Erythroblast (primary cell): ENCODE results near the gene DALRD3.

Source experiments
- GATA1 ChIP-seq: IDR thresholded peaks from 2 replicates; pipeline ENCODE4 v1.6.1; 2011; ENCODE audit warnings: low read depth, mild to moderate bottlenecking, control low read depth, low read length, moderate library complexity
- POLR2A ChIP-seq: IDR thresholded peaks from 2 replicates; pipeline ENCODE4 v1.6.1; 2011; ENCODE audit warnings: mild to moderate bottlenecking, low read length

- TF ChIP-seq POLR2A, result no peak
- TF ChIP-seq GATA1, result no peak
Measured at GRCh38 chr3:48984663-48985062, 33.7 kb downstream of the DALRD3 start.
